ENCODE measurements around the gene CSF2. TPM values are rescaled to one million over a fixed set of nuclear protein-coding genes. Genes with fewer than 3 reads are reported as not detected.

Gene CSF2
- polyA plus RNA-seq, 1 of the 3 experiments (the other 2 are of a cell fraction) = 0.97 TPM

GRCh38 chr5:132024789-132025402 lies 48.7 kb upstream of the CSF2 start:
- ChIA-PET CTCF (interaction anchor here (0.9 to 1.8 kb wide), 2 partner anchors 17 to 38 kb away, joined by 3 to 7 read pairs; no protein-coding TSS in a partner anchor), POLR2A (no interaction called here)
- peak; percentile 87 for TF ChIP-seq REST (IDR thresholded peaks at IDR 0.05; ENCODE audit: low read depth, low read length)
- no peak for TF ChIP-seq RAD21 (IDR thresholded peaks at IDR 0.05; ENCODE audit: low read length)
- no peak for TF ChIP-seq FOXJ3 (CRISPR knock-in tag; IDR thresholded peaks at IDR 0.05)
- TF ChIP-seq SMC3 (IDR thresholded peaks at IDR 0.05; ENCODE audit: low read depth, low read length) = no peak
- TF ChIP-seq CTCF (IDR thresholded peaks at IDR 0.05) = no peak
- no peak for TF ChIP-seq ELF1 (IDR thresholded peaks at IDR 0.05)
- no peak for TF ChIP-seq PBX3 (IDR thresholded peaks at IDR 0.05)
- no peak for TF ChIP-seq RCOR1 (IDR thresholded peaks at IDR 0.05; ENCODE audit: low read length)
- Histone ChIP-seq H3K36me3 (replicated peaks in 1 of 2; ENCODE audit: control insufficient read depth in 1 of 2, insufficient read depth in 2 of 2, low read length in 1 of 2) (no peaks in the 10 kb centered on the region), H3K27me3 (ENCODE audit: insufficient read depth) (no peaks in the 10 kb centered on the region), H3K27ac (ENCODE audit: low read depth in 2 of 2, low read length in 1 of 2) (no peak overlapping the region), H4K20me1 (ENCODE audit: insufficient read depth) (no peaks in the 10 kb centered on the region), H3K9ac (no peak overlapping the region), H3K79me2 (ENCODE audit: insufficient read depth) (no peaks in the 10 kb centered on the region), H3K9me2 (no peaks in the 10 kb centered on the region), H3K4me3 (ENCODE audit: low read depth in 2 of 2, low read length in 1 of 2) (no peak overlapping the region), H2AFZ (ENCODE audit: low read depth) (no peak overlapping the region), H3K4me1 (ENCODE audit: control insufficient read depth in 1 of 2, insufficient read depth in 2 of 2, low read depth in 1 of 2, low read length in 1 of 2) (peaks cover 0 to 2% of the 10 kb centered on the region in 2 experiments; a peak in 1 of 4 replicates), H3F3A (replicated peaks; ENCODE audit: insufficient read depth) (no peaks in the 10 kb centered on the region), H3K9me3 (no peaks in the 10 kb centered on the region), H3K4me2 (no peak overlapping the region)
- peak; percentile 37 for DNase-seq
- WGBS (ENCODE audit: low lambda C conversion rate) = 49% methylated on average over 8 of the region's 8 CpGs

GRCh38 chr5:132025403-132025971 lies 48.1 kb upstream of the CSF2 start:
- no peaks in the 10 kb centered on the region for H3K9me3 ChIP-seq
- TF ChIP-seq FOXM1 (IDR thresholded peaks at IDR 0.05; ENCODE audit: low read depth) = no peak
- no peak for TF ChIP-seq POLR2AphosphoS5 (IDR thresholded peaks at IDR 0.05; ENCODE audit: low read depth, low read length)
- TF ChIP-seq RXRA (IDR thresholded peaks at IDR 0.05; ENCODE audit: borderline replicate concordance, low read depth) = no peak
- TF ChIP-seq NRF1 (IDR thresholded peaks at IDR 0.05; ENCODE audit: low read depth, low read length) = no peak
- no peak for TF ChIP-seq JUND (IDR thresholded peaks at IDR 0.05)
- TF ChIP-seq YY1 (IDR thresholded peaks at IDR 0.05; ENCODE audit: low read depth) = no peak
- TF ChIP-seq TAF1 (IDR thresholded peaks at IDR 0.05; ENCODE audit: borderline replicate concordance, low read depth, low read length) = no peak
- no peak for TF ChIP-seq RFX5 (IDR thresholded peaks at IDR 0.05; ENCODE audit: low read length)
- TF ChIP-seq FOXJ3 (CRISPR knock-in tag; IDR thresholded peaks at IDR 0.05) = no peak
- TF ChIP-seq EP300 (IDR thresholded peaks at IDR 0.05; ENCODE audit: borderline replicate concordance in 1 of 2, low read depth in 1 of 2, low read length in 1 of 2) = no peak
- TF ChIP-seq RAD21 (IDR thresholded peaks at IDR 0.05; ENCODE audit: low read length) = no peak
- no peak for TF ChIP-seq GABPA (IDR thresholded peaks at IDR 0.05; ENCODE audit: low read depth)
- TF ChIP-seq NFIC (IDR thresholded peaks at IDR 0.05; ENCODE audit: borderline replicate concordance) = no peak
- no peak for TF ChIP-seq FOSL2 (IDR thresholded peaks at IDR 0.05; ENCODE audit: borderline replicate concordance, low read depth)
- no peak for TF ChIP-seq ELF1 (IDR thresholded peaks at IDR 0.05)
- no peak for TF ChIP-seq MAX (IDR thresholded peaks at IDR 0.05; ENCODE audit: low read depth)
- TF ChIP-seq GATA2 (CRISPR knock-in tag; IDR thresholded peaks at IDR 0.05) = no peak
- no peak for TF ChIP-seq TCF12 (IDR thresholded peaks at IDR 0.05)
- CTCF ChIA-PET = interaction anchor here (0.9 kb wide), 1 partner anchor 37 kb away, joined by 3 read pairs; no protein-coding TSS in a partner anchor
- H3K27me3 ChIP-seq (ENCODE audit: insufficient read depth) = no peaks in the 10 kb centered on the region
- DNase-seq = no peak
- H3K9ac ChIP-seq = no peak overlapping the region
- no peak overlapping the region for H3K4me3 ChIP-seq (ENCODE audit: low read depth in 2 of 2, low read length in 1 of 2)
- WGBS (ENCODE audit: low lambda C conversion rate) = 50% methylated on average over 6 of the region's 7 CpGs
- H3K4me2 ChIP-seq = no peak overlapping the region
- H3K9me2 ChIP-seq = no peaks in the 10 kb centered on the region
- no peaks in the 10 kb centered on the region for H3K36me3 ChIP-seq (replicated peaks in 1 of 2; ENCODE audit: control insufficient read depth in 1 of 2, insufficient read depth in 2 of 2, low read length in 1 of 2)
- H4K20me1 ChIP-seq (ENCODE audit: insufficient read depth) = no peaks in the 10 kb centered on the region
- H3K79me2 ChIP-seq (ENCODE audit: insufficient read depth) = no peaks in the 10 kb centered on the region
- H2AFZ ChIP-seq (ENCODE audit: low read depth) = no peak overlapping the region
- no peaks in the 10 kb centered on the region for H3F3A ChIP-seq (replicated peaks; ENCODE audit: insufficient read depth)
- POLR2A ChIA-PET = no interaction called here
- H3K27ac ChIP-seq (ENCODE audit: low read depth in 2 of 2, low read length in 1 of 2) = no peak overlapping the region
- H3K4me1 ChIP-seq (ENCODE audit: control insufficient read depth in 1 of 2, insufficient read depth in 2 of 2, low read depth in 1 of 2, low read length in 1 of 2) = peaks cover 0 to 2% of the 10 kb centered on the region in 2 experiments; a peak in 1 of 4 replicates
